ACC112 (cell line): ENCODE measurements around the gene BEND7.

ENCODE experiments used
- H2AFZ ChIP-seq: fragments of 200-600 bp; sonication (generic); one replicate; pipeline ENCODE4 v1.6.0; 2017; ENCODE audit warnings: antibody characterized with exemption, low read length; ENCODE audit not compliant: unreplicated experiment
- H3K27ac ChIP-seq: fragments of 200-600 bp; sonication (generic); 2 replicates; pipeline ENCODE4 v1.5.1; 2014; ENCODE audit warnings: low read depth, mild to moderate bottlenecking, antibody characterized with exemption, low read length, moderate library complexity
- H3K27me3 ChIP-seq: fragments of 200-600 bp; sonication (generic); 2 replicates; pipeline ENCODE4 v1.6.1; 2014; ENCODE audit warnings: mild to moderate bottlenecking, antibody characterized with exemption, low read length, moderate library complexity, mixed read lengths; ENCODE audit not compliant: insufficient read depth
- H3K36me3 ChIP-seq: fragments of 200-600 bp; sonication (generic); 2 replicates; pipeline ENCODE4 v1.6.1; 2016; ENCODE audit warnings: mild to moderate bottlenecking, antibody characterized with exemption, low read length, moderate library complexity, mixed read lengths; ENCODE audit not compliant: insufficient read depth
- H3K4me1 ChIP-seq: fragments of 200-600 bp; sonication (generic); one replicate; pipeline ENCODE4 v1.6.1; 2016; ENCODE audit warnings: low read length, mixed read lengths; ENCODE audit not compliant: insufficient read depth, unreplicated experiment, control insufficient read depth
- H3K4me3 ChIP-seq: fragments of 200-600 bp; sonication (generic); 2 replicates; pipeline ENCODE4 v1.5.1; 2014; ENCODE audit warnings: mild to moderate bottlenecking, low read depth, low read length
- H3K79me2 ChIP-seq: fragments of 200-600 bp; sonication (generic); one replicate; pipeline ENCODE4 v1.6.0; 2016; ENCODE audit warnings: low read length; ENCODE audit not compliant: control insufficient read depth, unreplicated experiment, insufficient read depth

The BEND7 gene

DNA sequence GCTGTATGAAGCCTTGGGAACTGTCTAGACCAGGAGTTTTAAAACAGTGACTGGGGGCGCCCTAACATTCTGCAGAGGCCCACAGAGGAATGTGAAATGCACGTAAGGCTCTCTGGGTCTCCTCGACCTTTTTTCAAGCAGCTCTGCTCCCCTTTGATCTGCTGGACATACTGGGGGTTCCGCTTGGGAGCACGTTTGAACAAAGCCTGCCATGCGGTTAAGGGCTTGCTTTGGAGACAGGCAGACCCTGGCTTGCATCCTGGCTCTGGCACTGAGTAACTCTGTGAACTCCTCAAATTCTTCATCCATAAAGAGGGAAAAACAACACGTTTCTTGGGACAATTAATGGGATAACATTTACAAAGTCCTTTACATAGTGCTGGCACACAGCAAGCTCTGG is 7.8 kb downstream of the BEND7 start:
- H3K27me3 ChIP-seq: no peaks in the 10 kb centered on the region
- H3K79me2 ChIP-seq: no peaks in the 10 kb centered on the region
- no peaks in the 10 kb centered on the region for H3K36me3 ChIP-seq
- no peak overlapping the region for H2AFZ ChIP-seq
- no peaks in the 10 kb centered on the region for H3K4me1 ChIP-seq
- no peak overlapping the region for H3K27ac ChIP-seq
- H3K4me3 ChIP-seq: no peak overlapping the region

DNA sequence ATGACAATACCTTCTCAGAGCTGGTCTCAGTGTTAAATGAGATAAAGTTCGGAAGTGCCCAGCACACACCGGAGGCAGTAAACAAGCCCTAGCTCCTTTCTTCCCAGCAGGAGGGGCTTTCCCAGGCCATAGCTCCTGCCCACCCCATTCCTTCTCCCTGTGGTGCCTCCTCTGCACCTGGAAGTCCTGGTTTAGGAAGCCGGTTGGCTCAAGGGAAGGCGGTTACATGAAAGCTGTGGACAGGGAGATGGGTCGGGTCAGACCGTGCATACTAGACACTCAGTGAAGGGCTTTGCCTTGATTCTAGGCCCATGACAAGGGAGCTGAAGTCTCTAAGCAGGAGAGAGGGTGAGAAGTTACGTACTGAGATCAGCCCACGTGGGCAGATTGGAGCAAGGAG is 8.6 kb downstream of the BEND7 start:
- Histone ChIP-seq H3K4me1 (no peaks in the 10 kb centered on the region), H2AFZ (no peak overlapping the region), H3K4me3 (no peak overlapping the region), H3K79me2 (no peaks in the 10 kb centered on the region), H3K27ac (no peak overlapping the region), H3K27me3 (no peaks in the 10 kb centered on the region), H3K36me3 (no peaks in the 10 kb centered on the region)

GRCh38 chr10:13518076-13518692 is 10.6 kb downstream of the BEND7 start:
- Histone ChIP-seq H2AFZ (no peak overlapping the region), H3K79me2 (no peaks in the 10 kb centered on the region), H3K4me1 (no peaks in the 10 kb centered on the region), H3K27me3 (no peaks in the 10 kb centered on the region), H3K27ac (no peak overlapping the region), H3K36me3 (no peaks in the 10 kb centered on the region), H3K4me3 (no peak overlapping the region)

DNA sequence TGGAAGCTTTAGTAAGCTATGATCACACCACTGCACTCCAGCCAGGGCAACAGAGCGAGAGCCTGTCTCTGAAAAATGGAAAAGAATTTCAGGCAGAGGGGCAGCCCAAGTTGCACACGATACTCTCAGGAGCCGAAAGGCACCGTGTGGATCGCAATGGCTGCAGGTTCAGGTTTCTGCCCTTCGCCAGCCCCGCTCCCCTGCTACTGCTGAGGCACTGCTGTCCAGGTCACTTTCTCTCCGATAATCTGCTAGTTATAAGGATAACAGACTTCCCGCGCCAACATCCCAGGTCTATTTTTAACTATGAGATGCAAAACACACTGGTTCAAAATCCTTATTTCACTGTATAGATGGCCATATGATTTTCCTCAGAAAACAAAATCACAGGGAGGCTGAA is 11.1 kb downstream of the BEND7 start:
- Histone ChIP-seq H3K4me3 (no peak overlapping the region), H3K27me3 (no peaks in the 10 kb centered on the region), H3K4me1 (no peaks in the 10 kb centered on the region), H2AFZ (no peak overlapping the region), H3K27ac (no peak overlapping the region), H3K79me2 (no peaks in the 10 kb centered on the region), H3K36me3 (no peaks in the 10 kb centered on the region)

DNA sequence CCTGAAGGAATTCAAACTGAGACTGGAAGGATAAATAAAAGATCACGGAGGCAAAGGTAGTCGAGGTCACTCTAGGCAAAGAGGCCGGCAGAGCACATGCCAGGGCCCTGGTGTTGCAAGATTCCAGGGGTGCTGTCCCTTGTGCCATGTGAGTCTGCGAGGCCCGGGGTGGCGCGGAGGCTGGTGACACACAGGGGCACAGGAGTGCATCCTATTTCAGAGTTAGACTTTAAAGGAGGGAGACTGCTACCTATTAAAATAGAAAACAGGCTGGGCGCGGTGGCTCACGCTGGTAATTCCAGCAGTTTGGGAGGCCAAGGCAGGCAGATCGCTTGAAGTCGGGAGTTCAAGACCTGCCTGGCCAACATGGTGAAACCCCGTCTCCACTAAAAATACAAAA is 12.6 kb downstream of the BEND7 start:
- H3K27ac ChIP-seq: no peak overlapping the region
- no peaks in the 10 kb centered on the region for H3K79me2 ChIP-seq
- no peaks in the 10 kb centered on the region for H3K27me3 ChIP-seq
- H3K4me1 ChIP-seq: no peaks in the 10 kb centered on the region
- no peak overlapping the region for H2AFZ ChIP-seq
- no peak overlapping the region for H3K4me3 ChIP-seq
- H3K36me3 ChIP-seq: no peaks in the 10 kb centered on the region

DNA sequence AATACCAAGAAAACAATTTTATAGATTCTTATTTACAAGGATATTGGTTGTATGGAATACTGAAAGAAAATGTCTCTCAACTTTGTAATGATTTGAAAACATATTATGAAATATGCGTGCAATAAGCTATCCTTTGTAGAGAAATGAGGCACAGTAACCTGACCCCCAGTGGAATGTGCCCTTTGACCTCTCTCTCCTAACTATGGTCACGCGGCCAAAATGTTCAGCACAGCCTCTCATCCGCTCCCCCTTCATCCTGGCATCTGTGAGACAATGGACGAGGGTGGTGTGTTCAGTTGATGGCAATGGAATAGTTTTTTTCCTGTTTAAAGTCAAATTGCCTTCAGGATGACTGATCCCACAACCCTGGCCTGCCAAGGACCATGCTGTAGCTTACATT is 13.3 kb downstream of the BEND7 start:
- Histone ChIP-seq H2AFZ (no peak overlapping the region), H3K4me1 (no peaks in the 10 kb centered on the region), H3K36me3 (no peaks in the 10 kb centered on the region), H3K79me2 (no peaks in the 10 kb centered on the region), H3K4me3 (no peak overlapping the region), H3K27me3 (no peaks in the 10 kb centered on the region), H3K27ac (no peak overlapping the region)

DNA sequence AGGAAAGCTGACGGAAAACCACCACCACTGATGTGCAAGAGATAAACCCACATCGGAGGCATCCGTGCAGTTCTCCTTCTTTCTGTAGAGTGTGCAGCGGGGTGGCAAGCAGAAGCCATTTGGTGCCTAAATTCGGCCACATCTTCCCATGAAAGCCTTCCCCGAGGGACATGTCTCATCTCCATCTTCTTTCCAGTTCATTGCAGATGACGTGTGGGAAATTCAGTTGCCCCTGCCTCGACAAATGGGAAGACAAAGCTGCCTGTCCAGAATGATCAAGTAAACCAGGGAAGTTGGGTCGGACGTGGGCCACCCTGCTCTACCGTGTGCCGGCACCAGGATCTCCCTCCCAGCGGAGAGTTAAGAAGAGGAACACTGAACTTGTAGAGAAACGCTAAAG is 14.5 kb downstream of the BEND7 start:
- Histone ChIP-seq H3K4me1 (no peaks in the 10 kb centered on the region), H3K4me3 (no peak overlapping the region), H2AFZ (no peak overlapping the region), H3K36me3 (no peaks in the 10 kb centered on the region), H3K27ac (no peak overlapping the region), H3K79me2 (no peaks in the 10 kb centered on the region), H3K27me3 (no peaks in the 10 kb centered on the region)

GRCh38 chr10:13512564-13512963 is 16.2 kb downstream of the BEND7 start:
- Histone ChIP-seq H3K27ac (no peak overlapping the region), H3K27me3 (no peaks in the 10 kb centered on the region), H3K4me1 (no peaks in the 10 kb centered on the region), H3K79me2 (no peaks in the 10 kb centered on the region), H3K36me3 (no peaks in the 10 kb centered on the region), H2AFZ (no peak overlapping the region), H3K4me3 (no peak overlapping the region)

GRCh38 chr10:13511409-13511808 is 17.4 kb downstream of the BEND7 start:
- Histone ChIP-seq H3K36me3 (no peaks in the 10 kb centered on the region), H3K4me3 (no peak overlapping the region), H3K4me1 (no peaks in the 10 kb centered on the region), H3K27me3 (no peaks in the 10 kb centered on the region), H2AFZ (no peak overlapping the region), H3K27ac (no peak overlapping the region), H3K79me2 (no peaks in the 10 kb centered on the region)

GRCh38 chr10:13505052-13505680 is 23.6 kb downstream of the BEND7 start:
- Histone ChIP-seq H3K27me3 (no peaks in the 10 kb centered on the region), H3K27ac (no peak overlapping the region), H3K4me3 (no peak overlapping the region), H3K36me3 (no peaks in the 10 kb centered on the region), H2AFZ (no peak overlapping the region), H3K4me1 (no peaks in the 10 kb centered on the region), H3K79me2 (no peaks in the 10 kb centered on the region)

DNA sequence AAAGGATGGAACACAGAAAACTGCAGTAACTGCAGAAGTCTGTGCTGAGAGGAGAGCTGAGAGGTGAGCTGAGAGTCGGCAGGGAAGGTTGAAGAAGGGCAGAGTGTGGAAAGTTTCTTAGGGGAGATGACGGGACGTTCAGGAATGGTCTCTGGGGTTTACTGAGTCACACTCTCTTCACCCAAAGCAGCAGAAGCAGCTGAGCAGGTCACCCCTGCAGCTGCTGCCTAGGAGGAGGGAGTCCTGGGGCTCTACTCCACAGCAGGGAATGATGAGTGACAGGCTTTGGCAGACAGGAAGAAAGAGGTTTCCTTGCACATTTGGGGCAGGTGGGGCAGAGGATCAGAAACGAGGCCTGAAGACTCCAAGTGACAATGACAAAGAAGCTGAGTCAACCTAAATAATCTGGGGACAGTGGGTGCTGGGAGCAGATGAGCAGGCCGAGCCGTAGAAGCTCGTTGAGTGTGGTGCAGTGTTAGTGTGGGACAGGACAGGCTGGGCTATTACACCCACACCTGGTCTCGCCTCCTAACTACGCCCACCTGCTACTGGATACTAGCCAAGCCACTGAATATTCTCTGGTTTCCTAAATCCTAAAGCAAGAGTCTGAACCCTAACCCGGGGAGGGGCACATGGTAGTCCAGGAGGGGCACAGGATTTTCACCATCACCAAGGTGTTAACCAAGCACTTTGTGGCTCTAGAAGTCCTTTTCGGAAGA is 24.9 kb downstream of the BEND7 start:
- Histone ChIP-seq H2AFZ (no peak overlapping the region), H3K27ac (no peak overlapping the region), H3K36me3 (no peaks in the 10 kb centered on the region), H3K4me1 (no peaks in the 10 kb centered on the region), H3K79me2 (no peaks in the 10 kb centered on the region), H3K27me3 (no peaks in the 10 kb centered on the region), H3K4me3 (no peak overlapping the region)
